Measurements from ENCODE around the gene COMMD8. TPM values are rescaled to one million over a fixed set of nuclear protein-coding genes. Genes with fewer than 3 reads are reported as not detected.

COMMD8 gene
- total and polyA plus RNA-seq, 10 donors: 14.1 to 30.9 (median 20.1) TPM

DNA sequence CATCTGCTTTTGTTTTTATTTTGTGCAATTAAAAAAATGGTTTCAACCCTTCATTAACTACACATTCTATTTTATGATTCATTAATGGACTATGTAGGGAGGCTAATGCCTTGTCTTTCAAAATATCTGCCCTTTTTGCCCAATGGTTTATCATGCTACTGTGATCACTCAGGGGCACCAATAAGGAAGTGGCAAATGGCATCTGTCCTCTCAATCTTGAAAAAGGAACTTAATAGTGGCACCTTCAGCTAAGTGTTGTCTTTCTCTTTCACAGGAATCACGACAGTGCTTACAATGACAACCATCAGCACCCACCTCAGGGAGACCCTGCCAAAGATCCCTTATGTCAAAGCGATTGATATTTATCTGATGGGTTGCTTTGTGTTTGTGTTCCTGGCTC is 57.1 kb downstream of the COMMD8 start:
- 60 to 75% (median 62%) methylated on average over 2 of the region's 2 CpGs for WGBS, 5 donors
- Histone ChIP-seq H3K4me1 (no peaks in the 10 kb centered on the region), H3K36me3 (no peaks in the 10 kb centered on the region), H3K27me3 (replicated peaks in 1 of 7) (no peaks in the 10 kb centered on the region), H3K27ac (no peak overlapping the region), H3K9me3 (no peaks in the 10 kb centered on the region), H3K4me3 (no peak overlapping the region)
- intact Hi-C loops (cut with DNase I; ENCODE audit: low total_unique reads): no loop called here
- TF ChIP-seq POLR2A (IDR thresholded peaks at IDR 0.05) (no peak), POLR2AphosphoS5 (IDR thresholded peaks at IDR 0.05) (no peak)
- TF ChIP-seq, protein P1, sequence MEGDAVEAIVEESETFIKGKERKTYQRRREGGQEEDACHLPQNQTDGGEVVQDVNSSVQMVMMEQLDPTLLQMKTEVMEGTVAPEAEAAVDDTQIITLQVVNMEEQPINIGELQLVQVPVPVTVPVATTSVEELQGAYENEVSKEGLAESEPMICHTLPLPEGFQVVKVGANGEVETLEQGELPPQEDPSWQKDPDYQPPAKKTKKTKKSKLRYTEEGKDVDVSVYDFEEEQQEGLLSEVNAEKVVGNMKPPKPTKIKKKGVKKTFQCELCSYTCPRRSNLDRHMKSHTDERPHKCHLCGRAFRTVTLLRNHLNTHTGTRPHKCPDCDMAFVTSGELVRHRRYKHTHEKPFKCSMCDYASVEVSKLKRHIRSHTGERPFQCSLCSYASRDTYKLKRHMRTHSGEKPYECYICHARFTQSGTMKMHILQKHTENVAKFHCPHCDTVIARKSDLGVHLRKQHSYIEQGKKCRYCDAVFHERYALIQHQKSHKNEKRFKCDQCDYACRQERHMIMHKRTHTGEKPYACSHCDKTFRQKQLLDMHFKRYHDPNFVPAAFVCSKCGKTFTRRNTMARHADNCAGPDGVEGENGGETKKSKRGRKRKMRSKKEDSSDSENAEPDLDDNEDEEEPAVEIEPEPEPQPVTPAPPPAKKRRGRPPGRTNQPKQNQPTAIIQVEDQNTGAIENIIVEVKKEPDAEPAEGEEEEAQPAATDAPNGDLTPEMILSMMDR (IDR thresholded peaks at IDR 0.05 in 8 of 11, conservative IDR thresholded peaks at IDR 0.05 in 3 of 11): no peak
- no peak for DNase-seq

Other genes starting within 250 kb of the COMMD8 start
- gene ATP10D, start 21.6 kb upstream of the COMMD8 start, total RNA-seq: 10 to 100 TPM; 47.3 to 79.1 (median 52.8) TPM
- gene ATP10D, start 21.6 kb upstream of the COMMD8 start, polyA plus RNA-seq: 1 to 10 TPM; 4.6 to 6.4 (median 5.6) TPM

All from spleen (tissue), 11 donors.